NCI-H187 (cell line): ENCODE measurements around the gene RYR2.
"Not testable (repeated sequence)": the region's sequence is repeated elsewhere in the genome, so short reads cannot be mapped to it uniquely, and the experiment has no call there.

Experiments used
- DNase-seq, 2 experiments: peaks; one replicate each; lab custom pipeline; 2025; lab: John Stamatoyannopoulos, UW

Gene RYR2

GRCh38 chr1:237353918-237354317 lies 311.9 kb downstream of the RYR2 start:
- no peak for DNase-seq

DNA sequence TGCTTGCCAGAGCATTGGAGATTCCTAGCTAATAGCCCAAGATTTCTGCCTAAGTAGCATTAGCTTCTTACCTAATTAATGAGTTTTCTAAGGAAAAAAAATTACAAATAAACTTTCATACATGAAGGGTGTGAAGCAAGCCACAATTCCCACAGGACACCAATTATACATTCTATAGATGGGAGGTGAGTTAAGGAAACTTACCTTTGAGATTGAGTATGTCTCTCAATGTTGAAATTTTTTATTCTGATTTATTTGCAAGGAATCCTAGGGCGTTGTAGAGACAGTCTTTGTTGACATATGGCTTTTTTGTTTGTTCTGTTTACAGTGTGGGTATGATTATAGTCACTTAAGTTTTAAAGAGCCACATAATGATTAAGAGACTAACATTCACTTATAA lies 313.0 kb downstream of the RYR2 start:
- DNase-seq, result no peak

GRCh38 chr1:237358555-237358954 lies 316.6 kb downstream of the RYR2 start:
- no peak for DNase-seq

DNA sequence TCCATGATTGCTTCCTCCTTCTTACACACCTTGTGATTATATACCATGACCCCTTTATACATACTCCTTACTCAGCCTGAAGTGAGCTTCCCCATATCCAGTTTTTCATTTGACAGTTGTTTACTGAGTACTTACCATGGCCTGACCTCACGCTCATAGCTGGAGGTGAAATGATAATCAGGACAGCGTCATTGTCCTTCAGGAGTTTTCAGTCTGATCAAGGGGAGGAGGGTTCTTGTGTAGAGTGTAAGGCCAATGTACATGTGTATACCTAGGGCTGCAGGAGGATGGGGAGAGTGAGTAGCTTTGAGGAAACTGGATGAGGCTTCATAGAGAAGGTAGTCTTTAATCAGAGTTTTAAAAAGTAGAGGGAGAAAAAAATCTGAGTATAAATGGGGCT lies 325.8 kb downstream of the RYR2 start:
- no peak for DNase-seq

DNA sequence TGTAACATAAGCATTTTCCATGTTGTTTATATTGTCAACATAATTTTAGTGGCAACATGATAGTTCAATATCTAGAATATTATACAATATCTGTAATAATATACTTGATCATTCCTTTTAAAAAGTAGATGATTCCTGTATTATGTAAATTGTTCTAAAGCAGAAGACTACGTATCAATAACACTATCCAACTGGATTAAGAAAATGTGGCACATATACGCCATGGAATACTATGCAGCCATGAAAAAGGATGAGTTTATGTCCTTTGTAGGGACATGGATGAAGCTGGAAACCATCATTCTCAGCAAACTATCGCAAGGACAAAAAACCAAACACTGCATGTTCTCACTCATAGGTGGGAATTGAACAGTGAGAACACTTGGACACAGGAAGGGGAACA lies 329.5 kb downstream of the RYR2 start:
- not testable (repeated sequence) for DNase-seq

GRCh38 chr1:237383791-237384190 lies 341.8 kb downstream of the RYR2 start:
- DNase-seq, result no peak

DNA sequence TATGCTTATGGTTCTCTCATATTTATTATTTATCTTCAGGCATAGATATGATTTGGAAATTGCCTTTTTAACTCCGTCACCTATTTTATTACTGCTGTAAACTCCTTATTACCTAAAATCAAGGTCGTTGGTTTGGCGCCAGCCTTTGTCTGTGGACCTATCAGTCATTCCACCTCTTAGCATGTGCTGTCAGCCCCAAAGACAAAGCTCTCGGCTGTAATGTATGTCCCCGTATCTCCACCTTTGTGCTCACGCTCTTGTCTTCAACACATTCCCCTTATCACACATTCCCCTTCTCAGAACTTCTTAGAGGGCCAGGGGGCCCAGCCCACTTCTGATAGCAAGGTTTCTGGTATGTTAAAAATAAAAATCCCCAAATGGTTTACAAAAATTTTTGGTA lies 342.2 kb downstream of the RYR2 start:
- DNase-seq, result no peak

- DNase-seq, result no peak
Measured at GRCh38 chr1:237386362-237387143, 344.6 kb downstream of the RYR2 start.

DNA sequence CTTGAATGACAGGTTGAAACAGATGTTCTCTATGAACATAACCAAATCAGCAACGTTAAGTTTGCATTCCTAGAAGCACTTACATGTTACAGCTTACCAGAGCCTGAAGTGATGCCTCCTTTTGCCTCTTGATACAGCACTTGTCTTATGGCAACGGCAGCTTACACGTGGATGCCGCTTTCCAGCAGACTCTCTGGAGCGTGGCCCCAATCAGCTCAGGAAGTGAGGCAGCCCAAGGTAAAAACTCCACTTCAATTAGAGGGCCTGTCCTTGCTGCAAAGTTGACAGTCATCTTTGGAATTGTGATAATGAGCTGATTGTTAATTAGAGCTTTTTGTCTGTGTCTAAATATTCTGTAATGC lies 345.1 kb downstream of the RYR2 start:
- no peak for DNase-seq

DNA sequence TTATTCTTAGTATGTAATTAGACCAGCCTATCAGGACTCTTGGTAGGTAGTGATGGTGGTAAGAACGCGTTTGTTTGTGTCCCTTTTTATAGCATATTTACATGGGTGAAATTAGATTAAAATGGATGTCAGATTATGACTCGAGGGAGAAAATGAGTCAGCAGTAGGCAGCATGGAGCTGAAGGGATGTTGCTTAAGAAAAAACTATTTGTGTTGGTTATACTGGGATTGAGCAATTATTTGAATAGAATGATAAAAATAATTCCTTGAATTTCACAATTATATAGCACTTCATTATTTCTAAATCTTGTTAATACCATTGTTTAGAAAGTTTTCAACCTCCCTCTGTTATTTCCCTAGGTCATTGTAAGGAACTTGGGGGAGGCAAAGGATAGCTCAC lies 348.8 kb downstream of the RYR2 start:
- DNase-seq, result no peak

- no peak for DNase-seq
Measured at GRCh38 chr1:237393632-237394031, 351.6 kb downstream of the RYR2 start.

DNA sequence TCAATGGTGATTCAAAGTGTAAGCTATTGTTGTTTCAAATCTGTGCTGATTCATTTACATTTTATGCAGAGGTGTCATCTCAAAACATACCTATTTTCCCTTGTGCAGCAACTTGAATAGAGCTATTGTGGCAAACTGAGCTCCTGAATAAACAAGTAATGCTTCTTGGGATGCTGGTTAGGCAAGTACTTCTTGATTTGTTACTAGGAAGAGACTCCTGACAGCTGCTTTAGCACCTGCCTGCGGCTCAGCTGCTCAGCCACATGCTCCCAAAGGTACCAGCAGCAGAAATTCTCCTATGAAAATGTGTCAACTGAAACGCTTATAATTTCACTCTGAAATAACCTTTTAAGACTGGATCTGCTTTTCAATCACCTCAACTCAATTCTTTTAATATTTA lies 352.3 kb downstream of the RYR2 start:
- DNase-seq, result no peak

- no peak for DNase-seq
Measured at GRCh38 chr1:237396426-237396825, 354.4 kb downstream of the RYR2 start.

DNA sequence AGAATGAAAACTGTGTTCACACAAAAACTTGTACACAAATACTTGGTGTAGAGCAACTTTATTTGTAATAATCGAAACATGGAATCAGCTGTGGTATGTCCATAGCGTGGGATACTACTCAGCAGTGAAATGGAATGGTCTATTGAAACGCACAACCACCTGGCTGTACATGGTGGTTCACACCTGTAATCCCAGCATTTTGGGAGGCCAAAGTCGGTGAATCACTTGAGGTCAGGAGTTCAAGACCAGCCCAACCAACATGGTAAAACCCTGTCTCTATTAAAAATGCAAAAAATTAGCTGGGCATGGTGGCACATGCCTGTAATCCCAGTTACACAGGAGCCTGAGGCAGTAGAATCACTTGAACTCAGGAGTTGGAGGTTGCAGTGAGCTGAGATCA lies 356.8 kb downstream of the RYR2 start:
- DNase-seq, result no peak

GRCh38 chr1:237405912-237406311 lies 363.9 kb downstream of the RYR2 start:
- no peak for DNase-seq

DNA sequence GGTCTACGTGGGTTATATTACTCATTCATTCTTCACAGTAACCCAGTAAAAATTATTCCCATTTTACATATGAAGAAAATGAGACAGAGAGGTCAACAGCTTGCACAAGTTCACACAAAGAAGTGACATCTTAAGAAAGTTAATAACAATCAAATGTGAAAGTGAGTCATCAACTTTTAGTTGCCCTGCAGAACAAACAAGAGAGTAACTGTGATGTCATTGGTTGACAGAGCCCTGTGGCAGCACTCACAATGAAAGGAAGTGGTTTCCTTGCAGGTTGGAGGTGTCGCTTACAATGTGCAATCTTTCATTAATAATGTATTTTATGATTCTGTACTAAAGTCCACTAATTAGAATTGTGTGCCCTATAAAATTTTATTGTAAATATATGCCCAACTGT lies 369.6 kb downstream of the RYR2 start:
- no peak for DNase-seq

- no peak for DNase-seq
Measured at GRCh38 chr1:237416924-237417655, 375.1 kb downstream of the RYR2 start.

- DNase-seq, result no peak
Measured at GRCh38 chr1:237428809-237429208, 386.8 kb downstream of the RYR2 start.

DNA sequence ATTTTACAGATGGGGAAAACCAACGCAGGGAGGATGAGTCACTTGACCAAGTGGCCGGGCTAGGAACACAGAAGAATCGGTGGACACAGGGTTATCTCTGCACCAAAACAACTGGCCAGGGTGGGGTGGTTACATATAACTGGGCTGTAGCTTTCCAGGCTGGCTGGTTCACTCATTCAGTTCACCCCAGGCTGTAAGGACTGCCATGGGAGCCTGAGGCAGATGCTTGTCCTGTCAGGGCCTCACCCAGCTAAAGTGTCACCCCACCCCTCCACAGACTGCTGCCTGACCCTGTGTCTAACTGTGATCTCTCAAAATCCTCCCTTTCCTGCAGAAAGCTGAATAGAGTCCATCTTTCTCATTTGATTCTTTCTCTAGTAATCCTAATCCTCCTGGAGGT lies 387.3 kb downstream of the RYR2 start:
- no peak for DNase-seq

DNA sequence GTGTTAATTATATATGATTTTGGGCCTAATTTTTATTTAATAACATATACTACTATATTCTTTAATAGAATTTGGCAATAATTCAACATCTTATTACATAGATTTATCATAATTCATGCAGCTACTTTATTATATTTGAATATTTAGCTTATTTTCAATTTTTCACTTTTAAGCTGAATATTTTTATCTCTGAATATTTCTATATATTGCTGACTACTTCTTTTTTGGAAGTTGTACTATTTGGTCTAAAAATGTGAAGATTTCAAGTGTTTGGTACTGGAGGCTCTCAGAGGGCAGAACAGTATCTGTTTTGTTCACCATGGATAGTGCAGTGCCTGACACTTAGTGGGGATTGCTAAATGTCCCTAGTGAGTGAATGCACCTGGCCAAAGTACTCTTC lies 389.5 kb downstream of the RYR2 start:
- DNase-seq, result no peak

DNA sequence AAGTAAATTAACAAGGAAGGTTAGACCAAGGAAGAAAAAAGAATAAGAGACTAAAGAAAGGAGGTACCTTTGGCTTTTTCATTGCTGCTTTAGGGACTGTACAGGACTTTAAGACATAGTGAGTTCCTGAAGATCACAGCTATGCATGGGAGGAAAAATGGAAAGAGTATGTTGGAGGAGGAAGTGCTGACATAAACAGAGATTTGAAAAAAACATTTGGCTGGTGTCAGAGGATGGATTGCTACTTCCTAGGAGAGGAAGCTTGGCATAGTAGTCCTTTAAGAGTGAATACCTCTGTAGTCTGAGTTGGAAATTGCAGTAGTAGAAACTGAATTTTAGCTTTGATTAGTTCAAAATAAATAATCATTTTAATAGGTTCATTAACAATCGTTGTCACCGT lies 398.4 kb downstream of the RYR2 start:
- no peak for DNase-seq

DNA sequence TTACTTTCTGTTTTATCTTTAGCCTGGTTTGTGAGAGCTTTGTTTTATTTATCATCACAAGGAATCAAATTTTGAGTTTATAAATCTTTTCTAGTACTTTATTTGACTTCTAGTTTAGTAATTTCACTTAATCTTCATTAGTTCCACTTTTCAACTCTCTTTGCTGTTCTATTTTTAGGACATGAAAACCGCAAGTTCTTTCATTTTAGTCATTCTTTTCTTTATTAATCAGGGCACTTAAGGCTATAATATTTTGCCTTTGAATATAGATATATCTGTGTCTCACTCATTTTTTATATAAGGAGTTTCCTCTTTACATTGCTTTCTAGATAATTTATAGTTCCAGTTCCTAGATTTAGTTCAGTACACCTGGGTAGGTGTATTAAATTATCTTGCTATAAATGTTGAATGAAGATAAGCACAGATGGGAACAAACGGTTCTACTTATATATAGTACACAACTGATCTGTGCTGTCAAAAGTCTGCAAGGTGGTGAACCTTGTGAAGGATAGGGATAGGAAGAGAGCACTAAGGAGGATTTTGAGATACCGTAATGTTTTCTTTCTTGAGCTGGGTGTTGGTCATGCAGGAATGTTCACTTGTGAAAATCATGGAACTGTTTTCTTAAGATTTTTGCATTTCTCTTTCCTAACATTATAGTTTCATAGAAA lies 402.3 kb downstream of the RYR2 start:
- DNase-seq, result no peak

DNA sequence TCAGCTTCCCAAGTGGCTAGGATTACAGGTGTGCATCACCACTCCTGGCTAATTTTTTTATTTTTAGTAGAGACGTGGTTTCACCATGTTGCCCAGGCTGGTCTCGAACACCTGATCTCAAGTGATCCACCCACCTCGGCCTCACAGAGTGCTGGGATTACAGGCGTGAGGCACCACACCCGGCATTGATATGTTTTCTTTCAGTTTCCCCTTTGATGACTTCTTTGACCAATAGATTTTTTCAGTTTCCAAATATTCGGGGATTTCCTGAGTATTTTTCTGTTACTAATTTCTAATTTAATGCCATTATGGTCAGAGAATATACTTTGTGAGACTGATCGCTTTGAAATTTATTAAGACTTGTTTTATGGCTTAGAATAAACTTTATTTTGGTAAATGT lies 406.1 kb downstream of the RYR2 start:
- DNase-seq, result no peak
